HG02610 (cell line): ENCODE data around the gene RTBDN.
"Not testable (repeated sequence)": the region's sequence is repeated elsewhere in the genome, so short reads cannot be mapped to it uniquely, and the experiment has no call there.

Experiments used
- ATAC-seq: cut with Tn5 transposase; IDR thresholded peaks from one replicate; pipeline ENCODE4 v1.9.1; 2021; ENCODE audit warnings: mild to moderate bottlenecking, moderate library complexity; ENCODE audit not compliant: unreplicated experiment

The RTBDN gene

DNA sequence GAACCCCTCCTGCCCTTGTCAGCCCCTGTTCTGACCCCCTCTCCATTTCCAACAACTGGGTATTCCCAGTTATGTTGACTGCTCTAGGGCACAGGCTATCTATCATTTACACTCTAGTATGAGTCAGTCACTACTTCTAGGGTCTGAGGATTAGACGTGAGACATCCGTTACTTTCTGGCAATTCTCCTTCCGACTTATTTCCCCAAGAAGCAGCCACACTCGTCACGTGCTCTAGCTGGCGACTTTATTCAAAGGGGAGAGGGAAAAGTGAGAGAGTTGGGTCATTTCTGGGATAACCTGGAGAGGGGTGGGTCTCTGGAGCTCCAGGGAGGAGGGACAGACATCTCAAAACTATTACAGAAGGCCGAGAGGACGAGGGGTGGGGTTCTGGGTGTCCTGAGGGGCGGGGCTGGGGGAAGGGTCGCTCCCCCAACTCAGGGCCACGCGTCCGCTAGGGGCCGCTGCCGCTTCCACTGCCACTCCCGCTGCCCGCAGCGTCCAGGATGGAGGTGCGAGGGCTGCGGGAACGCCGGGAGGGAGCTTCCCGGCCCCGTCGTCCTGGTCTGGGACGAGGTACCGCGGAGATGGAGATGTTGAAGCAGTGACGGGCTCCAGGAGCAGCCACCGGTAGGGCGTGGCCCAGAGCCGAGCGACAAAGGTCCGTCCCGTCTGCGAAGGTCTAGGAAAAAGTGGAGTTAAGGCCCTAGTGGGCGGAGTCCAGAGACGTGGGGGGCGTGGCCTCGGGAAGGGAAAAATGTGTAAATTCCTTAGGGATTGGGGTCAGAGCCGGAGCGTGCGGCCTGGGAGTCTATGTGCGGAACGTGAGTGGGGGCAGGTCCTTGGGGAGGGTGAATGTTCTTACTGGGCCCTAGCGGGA is 8.9 kb downstream of the RTBDN start:
- ATAC-seq: no peak

DNA sequence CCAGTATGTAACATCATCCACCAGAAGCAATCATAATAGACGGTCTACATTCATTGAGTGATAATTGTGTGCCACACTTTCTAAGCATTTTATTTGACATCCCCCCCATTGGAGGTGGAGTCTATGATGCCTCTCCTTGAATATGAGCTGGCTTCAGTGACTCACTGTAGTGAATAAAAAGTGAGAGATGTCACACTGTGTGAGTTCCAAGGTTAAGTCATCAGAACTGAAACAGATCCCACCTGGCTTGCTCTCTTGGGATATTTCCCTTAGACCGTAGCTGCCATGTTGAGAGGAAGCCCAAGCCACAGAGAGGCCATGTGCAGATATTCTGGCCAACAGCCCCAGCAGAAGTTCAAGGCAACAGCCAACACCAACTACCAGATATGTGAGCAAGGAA is 12.6 kb downstream of the RTBDN start:
- ATAC-seq: no peak

DNA sequence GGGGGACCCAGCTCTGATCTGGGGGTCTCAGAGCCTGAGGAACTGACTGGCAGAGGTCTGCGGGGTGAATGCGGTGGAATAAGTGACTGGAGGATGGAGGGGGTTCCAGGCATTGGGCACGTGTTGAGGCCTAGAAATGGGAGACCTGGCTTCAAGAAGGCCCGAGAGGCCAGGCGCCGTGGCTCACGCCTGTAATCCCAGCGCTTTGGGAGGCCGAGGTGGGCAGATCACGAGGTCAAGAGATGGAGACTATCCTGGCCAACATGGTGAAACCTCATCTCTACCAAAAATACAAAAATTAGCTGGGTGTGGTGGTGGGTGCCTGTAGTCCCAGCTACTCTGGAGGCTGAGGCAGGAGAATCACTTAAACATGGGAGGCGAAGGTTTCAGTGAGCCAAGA is 16.6 kb downstream of the RTBDN start:
- ATAC-seq: not testable (repeated sequence)

DNA sequence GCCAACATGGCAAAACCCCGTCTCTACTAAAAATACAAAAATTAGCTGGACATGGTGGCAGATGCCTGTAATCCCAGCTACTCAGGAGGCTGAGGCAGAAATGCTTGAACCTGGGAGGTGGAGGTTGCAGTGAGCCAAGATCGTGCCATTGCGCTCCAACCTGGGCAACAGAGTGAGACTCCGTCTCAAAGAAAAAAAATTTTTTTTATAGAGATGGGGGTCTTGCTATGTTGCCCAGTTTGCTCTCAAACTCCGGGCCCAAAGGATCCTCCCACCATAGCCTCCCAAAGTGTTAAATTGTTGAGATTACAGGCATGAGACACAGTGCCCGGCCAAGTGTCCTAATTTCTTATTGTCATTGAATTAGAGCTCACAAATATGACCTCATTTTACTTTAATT is 17.2 kb downstream of the RTBDN start:
- not testable (repeated sequence) for ATAC-seq

DNA sequence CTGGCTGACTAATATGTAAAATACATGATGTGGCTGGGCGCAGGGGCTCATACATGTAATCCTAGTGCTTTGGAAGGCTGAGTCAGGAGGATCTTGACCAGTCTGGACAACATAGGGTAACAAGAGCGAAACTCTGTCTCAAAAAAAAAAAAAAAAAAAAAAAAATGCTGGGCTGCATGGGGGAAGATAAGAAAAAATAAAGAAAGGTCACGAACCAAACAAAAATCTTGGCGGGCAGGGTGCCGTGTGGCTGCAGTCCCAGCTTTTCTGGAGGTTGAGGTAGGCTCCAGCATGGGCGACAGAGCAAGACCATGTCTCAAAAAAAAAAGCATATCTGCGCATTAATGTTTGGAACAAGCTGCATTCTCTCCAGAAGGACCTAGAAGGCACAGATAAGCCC is 19.3 kb downstream of the RTBDN start:
- no peak for ATAC-seq

DNA sequence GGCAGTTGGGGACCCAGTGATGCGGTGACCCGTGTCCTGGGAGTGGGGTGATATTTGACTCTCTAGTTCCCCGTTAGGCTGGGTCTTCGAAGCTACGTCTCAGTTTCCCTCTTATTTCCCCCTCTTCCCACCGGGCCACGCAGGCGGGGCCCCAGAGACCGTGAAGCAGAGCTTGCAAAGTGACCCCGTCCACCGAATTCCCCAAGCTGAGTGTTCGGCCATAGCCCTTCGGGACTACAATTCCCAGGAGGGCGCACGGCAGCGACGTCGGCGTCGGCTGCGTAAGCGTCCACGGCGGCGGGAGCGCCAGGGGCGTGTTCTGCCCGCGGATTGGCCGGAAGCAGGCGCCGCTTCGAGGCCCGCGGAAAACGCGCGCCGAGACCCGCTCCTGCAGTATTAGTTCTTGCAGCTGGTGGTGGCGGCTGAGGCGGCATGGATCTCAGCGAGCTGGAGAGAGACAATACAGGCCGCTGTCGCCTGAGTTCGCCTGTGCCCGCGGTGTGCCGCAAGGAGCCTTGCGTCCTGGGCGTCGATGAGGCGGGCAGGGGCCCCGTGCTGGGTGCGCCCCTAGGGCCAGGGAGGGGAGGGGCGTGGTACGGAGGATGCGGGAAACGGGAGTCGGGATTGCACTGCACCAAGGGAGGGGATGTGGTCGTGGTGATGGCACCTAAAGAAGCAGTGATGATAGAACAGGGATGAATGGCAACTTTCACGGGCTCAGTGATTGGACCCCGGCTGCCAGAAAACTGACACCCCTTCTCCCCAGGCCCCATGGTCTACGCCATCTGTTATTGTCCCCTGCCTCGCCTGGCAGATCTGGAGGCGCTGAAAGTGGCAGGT is 27.9 kb downstream of the RTBDN start, which contains the start of gene RNASEH2A:
RNASEH2A (plus strand) TSS at position 343 of the 840 bp plus-strand sequence; CDS start at position 433, 90 bp downstream.
- peak; percentile 75 for ATAC-seq

DNA sequence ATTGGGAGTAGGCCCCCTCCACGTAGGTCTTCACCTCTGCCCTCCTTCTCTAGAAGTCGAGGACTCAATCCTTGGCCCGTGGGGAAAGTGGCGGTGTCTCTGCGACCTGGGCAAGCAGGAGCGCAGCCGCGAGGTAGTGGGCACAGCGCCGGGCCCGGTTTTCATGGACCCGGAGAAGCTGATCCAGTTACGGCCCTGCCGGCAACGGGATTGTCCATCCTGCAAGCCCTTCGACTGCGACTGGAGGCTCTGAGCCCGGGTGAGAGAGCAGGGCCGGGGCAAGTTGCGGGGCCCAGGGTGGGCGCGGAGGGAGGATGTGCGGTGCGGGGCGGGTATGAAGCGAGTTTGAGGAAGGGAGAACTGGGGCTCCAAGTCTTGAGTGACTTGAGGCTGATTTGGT is 30.3 kb downstream of the RTBDN start:
- ATAC-seq: no peak

DNA sequence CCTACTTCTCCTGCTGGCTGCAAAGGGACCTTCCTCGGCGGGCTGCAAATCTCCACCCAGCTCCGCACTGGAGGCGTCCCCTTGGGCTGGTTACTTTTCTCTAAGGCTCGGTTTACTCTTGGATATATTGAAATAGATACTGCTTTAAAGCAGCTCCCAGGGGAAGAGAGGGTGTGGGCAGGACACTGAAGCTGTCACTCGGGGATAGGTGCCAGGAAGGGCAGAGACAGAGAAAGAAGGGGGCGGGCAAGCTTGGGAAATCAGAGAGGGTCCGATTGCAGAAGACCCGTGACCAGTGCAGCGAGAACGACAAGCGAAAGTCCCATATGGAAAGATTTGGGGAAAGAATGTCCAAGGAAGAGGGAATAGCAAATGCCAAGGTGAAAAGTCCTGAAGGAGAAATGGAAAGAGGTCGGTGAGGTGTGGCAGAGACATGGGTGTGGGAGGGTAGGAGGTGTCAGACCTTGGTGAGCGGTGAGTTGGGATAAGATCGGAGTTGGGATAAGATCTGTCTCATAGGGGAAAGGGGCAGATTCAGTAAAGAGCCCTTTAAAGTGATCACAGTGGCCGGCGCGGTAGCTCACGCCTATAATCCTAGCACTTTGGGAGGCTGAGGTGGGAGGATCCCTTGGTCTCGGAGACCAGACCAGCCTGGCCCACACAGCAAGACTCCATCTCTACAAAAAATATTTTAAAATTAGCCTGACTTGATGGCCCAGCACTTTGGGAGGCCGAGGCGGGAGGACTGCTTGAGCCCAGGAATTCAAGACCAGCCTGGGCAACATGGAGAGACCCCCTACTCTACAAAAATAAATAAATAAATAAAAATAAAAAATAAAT is 31.9 kb downstream of the RTBDN start:
- no peak for ATAC-seq

DNA sequence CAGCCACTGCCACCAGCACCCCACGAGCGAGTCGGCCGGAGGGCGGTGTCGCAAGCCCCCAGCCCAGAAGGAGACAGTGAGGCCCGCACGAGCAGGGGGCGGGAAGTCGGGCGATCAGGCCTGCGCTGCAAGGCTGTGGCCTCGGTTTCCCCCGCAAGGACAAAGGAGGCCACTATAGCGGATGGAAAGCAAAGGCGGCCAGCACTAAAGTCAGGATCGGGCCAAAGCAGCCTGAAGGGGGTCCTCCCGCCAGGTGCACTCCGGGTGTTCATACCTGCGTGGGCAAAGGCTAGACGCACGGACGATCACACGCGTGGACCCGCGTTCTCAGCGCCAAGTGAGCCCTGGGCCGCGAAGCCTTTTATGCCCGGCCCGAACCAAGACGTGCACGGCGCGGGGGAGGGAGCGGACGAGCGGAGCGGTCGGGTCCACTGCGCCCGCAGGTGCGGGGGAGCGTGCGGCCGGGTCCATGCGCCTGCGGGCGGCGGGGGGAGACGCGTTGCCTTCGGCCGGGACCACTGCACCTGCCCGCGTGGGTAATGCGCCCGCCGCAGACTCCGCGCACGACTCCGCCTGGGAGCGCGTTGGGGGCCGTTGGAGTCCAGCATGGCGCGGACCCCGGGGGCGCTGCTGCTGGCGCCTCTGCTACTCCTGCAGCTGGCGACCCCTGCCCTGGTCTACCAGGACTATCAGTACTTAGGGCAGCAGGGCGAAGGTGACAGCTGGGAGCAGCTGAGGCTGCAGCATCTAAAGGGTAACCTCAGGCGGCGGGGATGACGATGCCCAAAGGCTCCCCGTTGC is 32.7 kb downstream of the RTBDN start, which contains the start of the genes PRDX2 and THSD8:
PRDX2 (minus strand) TSS at position 335 of the 801 bp plus-strand sequence. CDS start 539 bp downstream, outside the sequence.
THSD8 (plus strand) TSS at position 604 of the 801 bp plus-strand sequence; CDS start at position 607, 3 bp downstream.
- ATAC-seq: no peak

DNA sequence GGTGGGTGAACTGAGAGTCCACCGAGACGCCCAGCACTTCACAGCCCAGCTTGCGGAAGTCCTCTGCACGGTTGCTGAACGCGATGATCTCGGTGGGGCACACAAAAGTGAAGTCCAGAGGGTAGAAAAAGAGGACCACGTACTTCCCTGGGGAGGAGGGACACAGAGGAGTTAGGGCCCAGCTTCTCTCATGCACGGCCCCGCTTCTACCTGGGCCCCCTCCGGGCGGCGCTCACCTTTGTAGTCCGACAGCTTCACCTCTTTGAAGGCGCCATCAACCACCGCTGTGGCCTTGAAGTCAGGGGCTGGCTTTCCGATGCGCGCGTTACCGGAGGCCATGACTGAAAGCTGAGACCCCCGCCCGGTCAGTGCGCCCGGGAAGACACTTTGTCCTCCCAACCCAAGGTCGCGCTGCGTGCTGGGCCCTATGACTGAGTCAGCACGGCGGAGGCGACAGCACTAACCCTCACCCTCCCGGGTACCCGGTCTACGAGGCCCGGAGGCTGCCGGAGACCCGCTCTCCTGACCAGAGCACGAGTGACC is 33.4 kb downstream of the RTBDN start:
- no peak for ATAC-seq

DNA sequence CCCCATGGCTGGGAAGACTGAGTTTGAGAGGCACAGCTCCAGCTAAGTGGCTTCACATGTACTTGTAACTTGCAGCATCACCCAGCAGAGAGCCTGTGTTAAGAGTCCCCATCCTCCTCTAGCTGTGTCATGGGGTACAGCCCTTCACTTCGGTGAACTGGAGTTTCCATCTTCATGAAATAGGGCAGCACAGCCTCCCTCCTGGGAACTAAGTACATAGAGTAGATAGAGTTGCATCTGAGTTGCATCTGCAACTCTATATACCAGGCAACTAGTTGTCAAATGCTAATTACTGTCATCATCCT is 34.0 kb downstream of the RTBDN start:
- no peak for ATAC-seq

DNA sequence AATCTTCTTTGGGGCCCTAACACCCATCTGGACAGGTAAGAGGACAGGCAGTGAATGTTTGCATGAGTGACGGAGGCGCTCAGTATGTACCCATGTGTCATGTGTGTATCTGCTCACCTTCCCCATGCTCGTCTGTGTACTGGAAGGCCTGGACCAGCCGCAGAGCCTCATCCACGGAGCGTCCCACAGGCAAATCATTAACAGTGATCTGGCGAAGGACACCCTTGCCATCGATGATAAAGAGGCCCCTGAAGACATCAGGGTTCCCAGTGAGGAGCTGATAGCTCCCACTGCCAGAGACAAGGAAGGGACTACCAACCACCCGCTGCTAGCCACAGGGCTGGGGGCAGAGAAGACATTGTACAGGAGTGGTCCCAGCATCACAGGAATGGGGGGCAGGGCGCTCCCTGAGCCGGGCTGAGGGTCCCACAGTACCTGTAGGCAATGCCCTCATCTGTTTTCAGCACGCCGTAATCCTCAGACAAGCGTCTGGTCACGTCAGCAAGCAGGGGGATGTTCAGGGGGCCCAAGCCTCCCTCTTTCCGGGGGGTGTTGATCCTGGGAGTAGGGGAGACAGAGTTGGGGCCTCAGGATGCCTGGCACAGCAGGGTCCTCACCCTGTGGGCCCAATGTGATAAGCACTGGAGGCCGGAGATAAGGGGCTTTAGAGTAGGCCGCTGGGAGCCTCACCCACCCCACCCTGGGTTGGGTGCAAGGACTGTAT is 34.5 kb downstream of the RTBDN start:
- ATAC-seq: no peak

DNA sequence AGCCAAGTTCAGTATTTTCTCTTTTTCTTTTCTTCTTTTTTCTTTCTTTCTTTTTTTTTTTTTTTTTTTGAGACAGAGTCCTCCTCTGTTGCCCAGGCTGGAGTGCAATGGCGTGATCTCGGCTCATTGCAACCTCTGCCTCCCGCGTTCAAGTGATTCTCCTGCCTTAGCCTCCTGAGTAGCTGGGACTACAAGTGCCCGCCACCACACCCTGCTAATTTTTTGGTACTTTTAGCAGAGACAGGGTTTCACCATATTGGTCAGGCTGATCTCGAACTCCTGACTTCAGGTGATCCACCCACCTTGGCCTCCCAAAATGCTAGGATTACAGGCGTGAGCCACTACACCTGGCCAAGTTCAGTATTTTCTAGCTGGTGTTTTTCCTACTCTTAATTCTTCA is 36.8 kb downstream of the RTBDN start:
- not testable (repeated sequence) for ATAC-seq

DNA sequence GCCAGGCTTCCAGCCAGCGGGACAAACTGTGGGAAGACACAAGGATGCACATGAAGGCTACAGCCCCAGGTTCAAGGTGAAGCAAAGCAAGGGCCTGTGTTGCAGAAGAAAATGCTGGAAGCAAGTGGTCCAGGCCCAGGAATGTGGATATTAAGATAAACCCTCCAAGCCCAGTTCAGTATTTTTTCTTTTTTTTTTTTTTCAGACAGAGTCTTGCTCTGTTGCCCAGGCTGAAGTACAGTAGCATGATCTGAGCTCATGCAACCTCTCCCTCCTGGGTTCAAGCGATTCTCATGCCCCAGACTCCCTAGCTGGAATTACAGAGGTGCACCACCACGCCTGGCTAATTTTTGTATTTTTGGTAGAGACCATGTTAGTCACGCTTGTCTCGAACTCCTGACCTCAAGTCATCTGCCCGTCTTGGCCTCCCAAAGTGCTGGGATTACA is 37.2 kb downstream of the RTBDN start:
- ATAC-seq: no peak

DNA sequence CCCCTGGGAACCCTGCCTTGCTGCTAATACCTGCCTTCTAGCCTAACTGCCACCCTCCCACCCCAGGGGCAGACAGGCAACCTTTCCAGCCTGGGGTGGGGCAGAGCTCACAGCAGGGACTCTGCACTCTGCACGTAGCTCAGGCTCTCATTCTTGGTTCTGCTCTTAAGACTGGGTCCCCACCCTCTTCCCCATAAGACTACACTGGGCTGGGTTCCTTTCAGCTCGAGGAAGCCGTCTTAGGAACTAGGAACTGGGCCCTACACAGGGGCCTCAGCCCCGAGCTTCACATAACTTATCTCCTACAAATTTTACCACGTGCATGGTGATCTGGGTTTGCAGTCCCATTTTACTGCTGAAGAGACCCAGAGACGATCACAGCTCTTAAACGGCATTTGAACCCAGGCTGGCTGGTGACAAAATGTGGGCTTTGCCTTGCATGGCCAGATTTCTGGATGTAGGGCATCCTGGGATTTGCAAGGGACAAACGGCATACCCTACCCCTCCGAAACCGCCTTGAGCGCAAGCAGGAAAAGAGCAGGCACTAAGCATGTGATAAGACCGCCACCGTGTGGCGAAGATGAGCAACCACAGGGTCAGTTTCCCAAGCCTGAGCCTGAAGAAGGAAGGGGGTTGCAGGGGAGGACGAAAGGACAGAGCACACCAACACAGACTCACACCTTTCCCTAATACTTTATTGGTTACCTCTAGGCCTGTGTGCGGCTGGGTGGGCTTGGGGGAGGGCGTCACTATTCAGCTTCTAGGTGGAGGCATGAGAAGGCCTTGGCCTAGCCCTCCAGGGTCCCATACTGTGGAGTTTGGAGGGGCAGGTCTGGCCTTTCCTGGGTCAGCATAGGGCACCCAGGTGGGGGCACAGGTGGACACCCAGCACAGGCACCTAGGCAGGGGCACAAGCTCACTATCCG is 38.0 kb downstream of the RTBDN start:
- no peak for ATAC-seq

DNA sequence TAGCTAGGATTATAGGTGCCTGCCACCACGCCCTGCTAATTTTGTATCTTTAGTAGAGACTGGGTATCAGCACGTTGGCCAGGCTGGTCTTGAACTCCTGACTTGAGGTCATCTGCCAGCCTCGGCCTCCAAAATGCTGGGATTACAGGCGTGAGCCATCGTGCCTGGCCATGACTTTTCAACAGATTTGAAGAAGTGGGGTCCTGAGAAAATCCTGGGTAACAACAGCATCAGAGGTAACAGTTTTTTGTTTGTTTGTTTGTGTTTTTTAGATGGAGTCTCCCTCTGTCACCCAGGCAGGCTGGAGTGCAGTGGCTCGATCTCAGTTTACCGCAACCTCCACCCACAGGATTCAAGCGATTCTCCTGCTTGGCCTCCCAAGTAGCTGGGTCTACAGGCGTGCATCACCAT is 39.4 kb downstream of the RTBDN start:
- ATAC-seq: no peak

DNA sequence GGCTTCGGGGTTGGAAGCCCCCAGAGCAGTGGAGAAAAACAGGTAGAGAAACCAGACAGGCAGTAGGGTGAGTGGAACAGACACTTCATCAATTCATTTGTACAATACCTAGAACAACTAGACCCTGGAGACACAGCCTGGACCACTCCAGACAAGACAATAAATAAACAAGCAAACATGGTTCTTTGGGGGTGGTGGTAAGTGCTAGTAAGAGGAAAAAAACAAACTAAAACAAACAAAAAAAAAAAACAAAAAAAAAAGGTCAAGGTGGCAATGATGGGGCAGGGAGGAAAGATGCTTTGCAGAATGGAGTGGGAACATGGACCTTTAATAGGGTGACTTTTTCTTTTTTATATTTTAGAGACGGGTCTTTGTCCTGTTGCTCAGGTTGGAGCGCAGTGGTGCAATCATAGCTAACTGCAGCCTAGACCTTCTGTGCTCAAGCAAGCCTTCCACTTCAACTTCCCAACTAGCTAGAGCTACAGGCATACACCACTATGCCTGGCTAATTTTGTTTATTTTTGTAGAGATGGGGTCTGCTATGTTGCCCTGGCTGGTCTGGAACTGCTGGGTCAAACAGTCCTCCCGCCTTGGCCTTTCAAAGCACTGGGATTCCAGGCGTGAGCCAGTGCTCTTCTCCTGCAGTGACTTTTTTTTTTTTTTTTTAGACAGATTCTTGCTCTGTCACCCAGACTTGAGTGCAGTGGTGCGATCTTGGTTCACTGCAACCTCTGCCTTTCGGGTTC is 40.0 kb downstream of the RTBDN start:
- no peak for ATAC-seq
